MCF 10A (cell line): ENCODE measurements around the gene FYCO1. TPM values are rescaled to one million over a fixed set of nuclear protein-coding genes. Genes with fewer than 3 reads are reported as not detected.
"Not testable (repeated sequence)": the region's sequence is repeated elsewhere in the genome, so short reads cannot be mapped to it uniquely, and the experiment has no call there.

Source experiments
- BruUV-seq: library from RNA; stranded (reverse); fragments of 400-500 nt; replicated peaks from 2 replicates; lab custom pipeline; 2021; lab: Mats Ljungman, UMichigan
- CTCF ChIA-PET: fragments of 300-600 bp; sonication (Branson Sonifier 250); formaldehyde crosslinking; extraction: SDS; loops from one replicate; lab custom pipeline; 2021; ENCODE audit warnings: antibody characterized with exemption, inconsistent platforms; lab: Yijun Ruan, JAX
- POLR2A ChIA-PET: fragments of 300-600, 350-650 bp; sonication (Branson Sonifier 250); formaldehyde crosslinking; extraction: SDS; loops from one replicate; lab custom pipeline; 2020; ENCODE audit warnings: antibody characterized with exemption, inconsistent platforms; lab: Yijun Ruan, JAX
- DNase-seq: peaks from one replicate; pipeline ENCODE4 v3.0.0-alpha.2; 2018; ENCODE audit not compliant: unreplicated experiment
- H3K27ac Mint-ChIP-seq: one replicate; pipeline ENCODE4 v1.8.0; 2022; ENCODE audit warnings: mild to moderate bottlenecking, low read depth, mixed read lengths; ENCODE audit not compliant: unreplicated experiment
- H3K27me3 Mint-ChIP-seq: one replicate; pipeline ENCODE4 v1.8.0; 2022; ENCODE audit warnings: mixed read lengths; ENCODE audit not compliant: insufficient read depth, unreplicated experiment
- H3K36me3 Mint-ChIP-seq: one replicate; pipeline ENCODE4 v1.8.0; 2022; ENCODE audit warnings: mild to moderate bottlenecking, moderate library complexity, mixed read lengths; ENCODE audit not compliant: insufficient read depth, unreplicated experiment
- H3K4me1 Mint-ChIP-seq: one replicate; pipeline ENCODE4 v1.8.0; 2022; ENCODE audit warnings: mixed read lengths; ENCODE audit not compliant: insufficient read depth, unreplicated experiment
- H3K4me3 Mint-ChIP-seq: one replicate; pipeline ENCODE4 v1.8.0; 2022; ENCODE audit warnings: mild to moderate bottlenecking, moderate library complexity, mixed read lengths; ENCODE audit not compliant: unreplicated experiment
- H3K9me3 Mint-ChIP-seq: one replicate; pipeline ENCODE4 v1.8.0; 2022; ENCODE audit warnings: mixed read lengths; ENCODE audit not compliant: unreplicated experiment
- intact Hi-C: fragments of 100-400 bp; cut with micrococcal nuclease; formaldehyde crosslinking; loops from 2 replicates; pipeline ENCODE4 v1.14.1; 2022
- total RNA-seq: library from RNA; stranded (reverse); gene quantifications from 2 replicates; pipeline ENCODE4 v1.2.3, GENCODE V29; 2022
- TF ChIP-seq, protein P1 (sequence below): fragments of 200-600 bp; IDR thresholded peaks from one replicate; pipeline ENCODE4 v1.8.0; 2022; ENCODE audit warnings: antibody characterized with exemption, mild to moderate bottlenecking; ENCODE audit not compliant: unreplicated experiment

FYCO1 gene
- total RNA-seq, 1 experiment from 2014 or later, result 18.4 TPM

DNA sequence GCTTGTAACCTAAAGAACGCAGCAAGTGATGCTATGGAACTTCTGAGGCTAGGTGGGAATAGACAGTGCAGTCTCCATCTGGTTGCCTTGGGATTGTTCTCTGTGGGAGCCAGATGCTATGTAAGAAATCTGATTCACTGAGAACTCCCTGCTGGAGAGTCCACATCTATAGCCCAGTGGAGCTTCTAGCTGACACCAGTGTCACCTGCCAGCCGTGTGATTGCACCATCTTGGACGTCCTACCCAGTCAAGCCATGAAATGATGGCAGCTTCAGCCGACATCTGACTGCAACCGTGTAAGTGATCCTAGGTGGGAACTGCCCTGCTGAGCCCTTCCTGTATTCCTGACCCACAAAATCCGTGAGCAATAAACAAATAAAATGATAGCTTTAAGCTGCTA is 12.4 kb upstream of the FYCO1 start:
- Mint-ChIP-seq H3K36me3 (no peaks in the 10 kb centered on the region), H3K27ac (no peak overlapping the region), H3K4me1 (peaks cover 9% of the 10 kb centered on the region), H3K9me3 (no peaks in the 10 kb centered on the region), H3K4me3 (no peak overlapping the region), H3K27me3 (no peaks in the 10 kb centered on the region)
- ChIA-PET POLR2A (no interaction called here), CTCF (no interaction called here)
- no peak for DNase-seq
- intact Hi-C loops, result no loop called here
- TF ChIP-seq, protein P1, sequence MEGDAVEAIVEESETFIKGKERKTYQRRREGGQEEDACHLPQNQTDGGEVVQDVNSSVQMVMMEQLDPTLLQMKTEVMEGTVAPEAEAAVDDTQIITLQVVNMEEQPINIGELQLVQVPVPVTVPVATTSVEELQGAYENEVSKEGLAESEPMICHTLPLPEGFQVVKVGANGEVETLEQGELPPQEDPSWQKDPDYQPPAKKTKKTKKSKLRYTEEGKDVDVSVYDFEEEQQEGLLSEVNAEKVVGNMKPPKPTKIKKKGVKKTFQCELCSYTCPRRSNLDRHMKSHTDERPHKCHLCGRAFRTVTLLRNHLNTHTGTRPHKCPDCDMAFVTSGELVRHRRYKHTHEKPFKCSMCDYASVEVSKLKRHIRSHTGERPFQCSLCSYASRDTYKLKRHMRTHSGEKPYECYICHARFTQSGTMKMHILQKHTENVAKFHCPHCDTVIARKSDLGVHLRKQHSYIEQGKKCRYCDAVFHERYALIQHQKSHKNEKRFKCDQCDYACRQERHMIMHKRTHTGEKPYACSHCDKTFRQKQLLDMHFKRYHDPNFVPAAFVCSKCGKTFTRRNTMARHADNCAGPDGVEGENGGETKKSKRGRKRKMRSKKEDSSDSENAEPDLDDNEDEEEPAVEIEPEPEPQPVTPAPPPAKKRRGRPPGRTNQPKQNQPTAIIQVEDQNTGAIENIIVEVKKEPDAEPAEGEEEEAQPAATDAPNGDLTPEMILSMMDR, result no peak
- no TSS peak for BruUV-seq

DNA sequence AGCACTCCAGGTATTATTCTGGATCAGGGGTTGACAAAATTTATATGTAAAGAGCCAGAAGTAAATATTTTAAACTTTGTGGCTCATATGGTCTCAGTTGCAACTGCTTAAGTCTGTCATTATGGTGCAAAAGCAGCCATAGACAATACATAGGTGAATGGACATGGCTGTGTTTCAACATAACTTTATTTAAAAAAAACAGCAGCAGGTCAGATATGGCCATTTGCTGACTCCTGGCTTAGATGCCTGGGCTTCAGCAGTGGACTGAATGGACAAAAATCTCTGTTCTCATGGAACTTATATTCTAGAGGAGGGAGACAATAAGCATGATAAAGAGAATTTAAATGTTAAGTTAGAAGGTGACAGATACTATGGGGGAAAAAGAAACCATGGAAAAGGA is 11.7 kb upstream of the FYCO1 start:
- TF ChIP-seq, protein P1, result no peak
- ChIA-PET CTCF (no interaction called here), POLR2A (interaction anchor here (1.0 kb wide), 1 partner anchor 16 kb away, joined by 5 read pairs; no protein-coding TSS in a partner anchor)
- DNase-seq, result no peak
- peaks cover 9% of the 10 kb centered on the region for H3K4me1 Mint-ChIP-seq
- no peak overlapping the region for H3K27ac Mint-ChIP-seq
- BruUV-seq, result no TSS peak
- no peaks in the 10 kb centered on the region for H3K36me3 Mint-ChIP-seq
- intact Hi-C loops, result no loop called here
- H3K4me3 Mint-ChIP-seq, result no peak overlapping the region
- no peaks in the 10 kb centered on the region for H3K27me3 Mint-ChIP-seq
- H3K9me3 Mint-ChIP-seq, result no peaks in the 10 kb centered on the region

DNA sequence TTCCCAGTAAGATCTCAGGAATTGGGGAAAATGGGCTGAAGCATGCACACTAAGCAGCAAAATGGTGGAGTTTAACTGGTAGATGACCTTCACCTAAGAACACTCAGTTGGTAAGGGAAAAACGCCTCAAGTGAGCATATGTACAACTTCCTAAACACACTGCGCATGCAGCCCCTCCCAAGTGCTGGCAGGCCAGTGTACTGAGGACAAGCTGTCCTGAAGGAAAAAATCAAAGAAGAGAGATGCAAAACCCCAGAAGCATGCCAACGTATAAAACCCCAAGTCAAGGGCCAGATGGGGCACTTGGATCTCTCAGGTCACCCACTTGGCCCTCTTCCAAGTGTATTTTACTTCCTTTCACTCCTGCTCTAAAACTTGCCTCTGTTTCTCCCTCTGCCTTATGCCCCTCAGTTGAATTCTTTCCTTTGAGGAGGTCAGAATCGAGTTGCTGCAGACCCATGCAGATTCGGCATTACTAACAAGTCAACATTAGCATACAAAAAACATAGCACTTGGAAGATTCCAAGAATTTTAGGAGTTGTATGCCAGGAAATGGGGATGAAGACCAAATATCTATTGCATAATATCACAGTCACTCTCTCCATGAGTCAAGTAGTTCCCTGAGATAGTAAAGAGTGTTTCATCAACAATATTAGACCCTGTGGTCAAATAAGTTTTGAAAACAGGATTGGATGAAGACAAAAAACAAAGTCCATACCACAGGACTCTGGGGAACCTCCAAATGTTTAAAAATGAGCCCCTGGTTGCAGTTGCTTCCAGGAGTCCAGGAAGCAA is 10.8 kb upstream of the FYCO1 start:
- H3K27ac Mint-ChIP-seq, result peak overlapping the region; percentile 43
- H3K36me3 Mint-ChIP-seq, result no peaks in the 10 kb centered on the region
- H3K27me3 Mint-ChIP-seq, result no peaks in the 10 kb centered on the region
- no TSS peak for BruUV-seq
- intact Hi-C loops, result no loop called here
- peaks cover 9% of the 10 kb centered on the region for H3K4me1 Mint-ChIP-seq
- TF ChIP-seq, protein P1, result no peak
- ChIA-PET CTCF (no interaction called here), POLR2A (interaction anchor here (1.0 kb wide), 1 partner anchor 17 kb away, joined by 5 read pairs; no protein-coding TSS in a partner anchor)
- H3K4me3 Mint-ChIP-seq, result no peak overlapping the region
- H3K9me3 Mint-ChIP-seq, result no peaks in the 10 kb centered on the region
- DNase-seq, result peak; percentile 78

DNA sequence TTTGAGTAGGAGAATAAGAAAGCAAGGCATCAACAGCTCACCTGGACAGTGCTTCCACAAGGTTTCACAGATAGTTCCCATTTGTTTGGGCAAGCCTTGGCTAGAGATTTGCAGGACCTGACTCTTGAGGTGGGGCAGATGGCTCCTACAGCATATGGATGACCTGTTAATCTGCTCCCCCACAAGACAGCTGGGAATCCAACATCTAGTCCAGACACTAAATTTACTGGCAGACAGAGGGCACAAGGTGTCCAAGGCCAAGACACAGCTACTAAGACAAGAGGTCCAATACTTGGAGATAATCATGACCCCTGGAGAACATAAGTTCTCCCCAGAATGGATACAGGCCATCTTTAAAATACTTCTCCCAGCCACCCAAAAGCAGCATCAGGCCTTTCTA is 8.1 kb upstream of the FYCO1 start:
- H3K36me3 Mint-ChIP-seq, H3K4me3 Mint-ChIP-seq, DNase-seq, intact Hi-C loops, H3K4me1 Mint-ChIP-seq, H3K9me3 Mint-ChIP-seq, BruUV-seq, H3K27me3 Mint-ChIP-seq, H3K27ac Mint-ChIP-seq: not testable (repeated sequence)
- ChIA-PET CTCF (interaction anchor here (0.5 kb wide), 2 partner anchors 9 to 1681 kb away, joined by 3 read pairs; no protein-coding TSS in a partner anchor), POLR2A (interaction anchor here (0.6 kb wide), 1 partner anchor 485 kb away, joined by 3 read pairs; no protein-coding TSS in a partner anchor)
